HUDEP-2 (cell line): ENCODE results near the gene LENG9.
"Not testable (repeated sequence)": the region's sequence is repeated elsewhere in the genome, so short reads cannot be mapped to it uniquely, and the experiment has no call there.

Experiments
- DNase-seq, 76 experiments: peaks; one replicate each; lab custom pipeline; 2025; ENCODE audit not compliant: unreplicated experiment in 76 of 76; lab: John Stamatoyannopoulos, UW

The LENG9 gene

GRCh38 chr19:54480051-54480450, 16.5 kb upstream of the LENG9 start:
- DNase-seq, result no peak

GRCh38 chr19:54478677-54479266, 15.2 kb upstream of the LENG9 start:
- DNase-seq, result peak in 8 of 76 experiments; percentile 7 to 27 (median 15)

GRCh38 chr19:54477650-54478049, 14.1 kb upstream of the LENG9 start:
- no peak for DNase-seq

GRCh38 chr19:54475706-54476105, 12.1 kb upstream of the LENG9 start:
- no peak for DNase-seq

DNA sequence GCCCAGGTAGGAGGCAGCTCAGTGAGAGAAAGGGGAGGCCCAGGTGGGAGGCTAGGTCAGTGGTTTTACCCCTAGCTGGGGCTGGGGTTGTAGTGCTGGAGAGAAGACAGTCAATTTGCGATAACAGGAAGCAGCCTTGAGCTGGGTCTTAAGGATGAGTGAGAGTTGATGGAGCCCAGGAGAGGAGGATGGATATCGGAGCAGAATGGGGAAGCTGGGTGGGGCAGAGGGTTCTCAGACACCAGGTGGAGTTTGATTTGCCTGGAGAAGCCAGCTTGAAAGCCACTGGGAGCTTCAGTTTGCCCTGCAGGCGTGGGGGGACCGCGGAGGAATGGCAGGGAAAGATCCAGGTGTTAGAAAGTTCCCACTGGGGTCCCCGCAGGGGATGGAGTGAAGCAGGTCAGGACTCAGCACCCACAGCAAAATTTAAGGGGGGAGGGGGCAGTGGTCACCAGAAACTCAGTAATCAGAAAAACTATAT, 10.4 kb upstream of the LENG9 start:
- no peak for DNase-seq

- DNase-seq, result peak in 1 of 76 experiments; percentile 13
Observed at GRCh38 chr19:54473071-54473891, 9.7 kb upstream of the LENG9 start, which contains the start of gene CDC42EP5. Gene CDC42EP5 (minus strand): TSS chr19:54473296. CDS start chr19:54465547, 7,749 bp downstream.

DNA sequence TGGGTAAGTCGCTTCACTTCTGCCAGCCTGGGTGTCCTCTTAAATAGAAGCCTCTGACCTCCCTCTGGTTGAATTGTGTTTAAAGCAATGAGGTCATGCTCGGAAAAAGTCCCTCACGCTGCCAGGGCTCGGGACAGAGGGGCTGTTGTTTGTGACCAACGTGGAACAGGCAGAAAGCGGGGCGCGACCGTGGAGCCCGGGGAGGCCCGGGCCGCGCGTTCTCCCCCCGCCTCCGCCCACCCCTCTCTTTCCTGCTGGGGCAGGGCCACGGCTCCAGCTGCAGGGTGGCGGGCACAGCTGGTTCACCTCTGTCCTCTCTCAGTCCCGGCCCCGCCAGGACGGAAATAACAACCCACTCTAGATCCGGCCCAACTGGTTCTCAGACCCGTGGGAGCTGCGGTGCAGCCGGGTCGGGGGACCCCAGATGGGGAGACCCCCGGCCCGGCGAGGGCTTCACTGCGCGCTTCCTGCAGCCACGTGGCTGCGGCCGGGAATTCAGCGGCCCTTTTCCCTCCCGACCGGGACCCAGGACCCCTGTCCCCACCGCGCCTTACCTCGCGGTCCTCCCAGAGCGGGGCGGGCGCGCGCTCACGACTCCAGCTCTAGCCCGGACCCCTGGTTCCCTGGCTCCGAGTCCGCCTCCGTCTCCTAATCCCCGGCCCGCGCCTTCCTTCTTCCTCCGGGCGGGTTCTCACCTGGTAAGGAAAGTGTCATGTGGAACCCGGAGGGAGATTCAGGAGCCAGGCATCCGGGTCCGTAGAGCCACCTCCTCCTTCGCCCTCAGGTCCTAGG, 7.6 kb upstream of the LENG9 start:
- DNase-seq, result peak in 1 of 76 experiments; percentile 21

DNA sequence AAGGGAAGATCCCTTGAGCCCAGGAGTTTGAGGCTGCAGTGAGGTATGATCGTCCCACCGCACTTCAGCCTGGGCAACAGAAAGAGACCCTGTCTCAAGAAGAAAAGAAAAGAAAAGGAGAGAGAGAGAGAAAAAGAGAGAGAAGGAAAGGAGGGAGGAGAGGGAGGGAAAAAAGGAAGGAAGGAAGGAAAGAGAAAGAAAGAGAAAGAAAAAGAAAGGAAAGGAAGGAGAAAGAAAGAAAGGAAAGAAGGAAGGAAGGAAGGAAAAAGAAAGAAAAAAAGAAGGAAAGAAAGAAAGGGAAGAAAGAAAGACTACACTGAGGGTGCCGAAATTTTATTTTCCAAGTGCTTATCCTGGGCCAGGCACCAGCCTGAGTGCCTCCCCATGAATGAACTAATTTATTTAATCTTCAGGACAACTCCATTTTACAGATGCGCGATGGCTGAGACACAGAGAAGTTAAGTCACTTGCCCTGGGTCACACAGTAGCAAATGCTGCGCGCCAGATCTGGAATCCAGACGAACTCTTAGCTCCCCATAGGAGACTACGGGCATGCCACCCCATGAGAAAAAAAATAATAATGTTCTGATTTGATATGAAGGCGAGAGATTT, 6.8 kb upstream of the LENG9 start:
- DNase-seq, result no peak

DNA sequence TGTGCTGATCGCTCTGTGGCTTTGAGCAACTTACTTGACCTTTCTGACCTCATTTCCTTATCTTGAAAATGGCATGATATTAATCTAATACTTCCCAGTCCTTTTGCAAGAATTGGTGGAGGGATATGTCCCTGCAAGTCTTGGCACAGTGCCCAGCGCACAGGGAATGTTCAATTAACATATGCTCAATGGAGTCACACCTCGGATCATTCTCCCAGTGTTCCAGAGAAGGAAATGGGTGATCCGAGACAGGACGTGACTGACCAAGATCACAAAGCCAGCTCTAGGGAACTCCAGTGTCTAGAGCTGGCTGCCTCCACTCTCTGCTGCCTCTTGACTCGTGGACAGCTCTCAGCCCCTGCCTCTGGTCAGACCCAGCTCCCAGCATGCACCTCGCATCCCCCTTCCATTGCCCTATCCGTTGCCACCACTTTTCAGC, 5.9 kb upstream of the LENG9 start:
- no peak for DNase-seq

DNA sequence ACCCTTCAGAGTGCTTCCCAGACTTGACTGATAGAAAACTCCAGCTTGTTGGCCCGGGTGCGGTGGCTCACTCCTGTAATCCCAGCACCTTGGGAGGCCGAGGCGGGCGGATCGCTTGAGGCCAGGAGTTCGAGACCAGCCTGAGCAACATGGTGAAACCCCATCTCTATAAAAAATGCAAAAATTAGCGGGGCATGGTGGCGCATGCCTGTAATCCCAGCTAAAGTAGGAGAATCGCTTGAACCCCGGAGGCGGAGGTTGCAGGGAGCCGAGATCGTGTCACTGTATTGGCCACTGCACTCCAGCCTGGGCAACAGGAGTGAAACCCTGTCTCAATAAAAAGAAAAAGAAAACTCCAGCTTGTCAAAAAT, 2.5 kb upstream of the LENG9 start:
- not testable (repeated sequence) for DNase-seq

- DNase-seq, result peak in 33 of 76 experiments; percentile 30 to 76 (median 48)
Observed at GRCh38 chr19:54465426-54466109, 2.0 kb upstream of the LENG9 start.

DNA sequence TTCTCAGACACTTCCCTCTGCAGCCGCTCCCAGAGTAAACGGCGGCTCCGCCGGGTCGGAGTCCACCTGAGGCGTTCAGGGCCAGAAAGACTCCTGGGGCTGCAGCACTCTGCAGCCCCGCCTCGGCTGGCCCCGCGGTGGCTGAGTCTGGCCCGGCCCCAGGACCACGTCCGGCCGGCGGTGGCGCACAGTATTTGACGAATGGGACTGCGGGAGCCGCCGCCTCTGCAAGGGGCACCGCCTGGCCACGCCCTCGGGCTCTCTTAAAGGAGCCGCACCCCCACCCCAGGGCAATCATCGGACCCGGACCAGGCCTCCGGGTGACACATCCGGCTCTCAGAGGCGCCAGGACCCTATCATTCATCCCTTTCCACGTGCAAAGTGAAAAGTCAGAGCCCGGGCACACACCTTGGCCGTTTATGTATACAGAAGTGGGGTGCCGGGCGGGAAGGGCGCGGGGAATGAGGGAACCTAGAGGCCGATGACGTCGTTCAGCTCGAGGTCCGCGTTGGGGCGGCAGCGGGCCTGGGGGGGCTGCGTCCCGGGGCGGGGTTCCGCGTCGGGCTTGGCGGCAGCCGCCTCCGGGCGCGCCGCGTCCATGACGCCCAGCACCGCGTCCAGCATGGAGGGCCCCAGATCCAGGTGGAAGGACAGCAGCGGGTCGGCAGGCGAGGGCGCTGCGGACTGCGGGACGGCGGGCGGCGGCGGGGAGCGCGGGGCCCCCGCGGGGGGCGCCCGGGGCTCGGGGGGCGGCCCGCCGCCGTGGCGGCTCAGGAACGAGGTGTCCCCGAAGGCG, 1.2 kb upstream of the LENG9 start:
- peak; percentile 58 to 99 (median 96) for DNase-seq

GRCh38 chr19:54464044-54464629, 559 bp upstream of the LENG9 start:
- peak in 74 of 76 experiments; percentile 83 to 99 (median 97) for DNase-seq

DNA sequence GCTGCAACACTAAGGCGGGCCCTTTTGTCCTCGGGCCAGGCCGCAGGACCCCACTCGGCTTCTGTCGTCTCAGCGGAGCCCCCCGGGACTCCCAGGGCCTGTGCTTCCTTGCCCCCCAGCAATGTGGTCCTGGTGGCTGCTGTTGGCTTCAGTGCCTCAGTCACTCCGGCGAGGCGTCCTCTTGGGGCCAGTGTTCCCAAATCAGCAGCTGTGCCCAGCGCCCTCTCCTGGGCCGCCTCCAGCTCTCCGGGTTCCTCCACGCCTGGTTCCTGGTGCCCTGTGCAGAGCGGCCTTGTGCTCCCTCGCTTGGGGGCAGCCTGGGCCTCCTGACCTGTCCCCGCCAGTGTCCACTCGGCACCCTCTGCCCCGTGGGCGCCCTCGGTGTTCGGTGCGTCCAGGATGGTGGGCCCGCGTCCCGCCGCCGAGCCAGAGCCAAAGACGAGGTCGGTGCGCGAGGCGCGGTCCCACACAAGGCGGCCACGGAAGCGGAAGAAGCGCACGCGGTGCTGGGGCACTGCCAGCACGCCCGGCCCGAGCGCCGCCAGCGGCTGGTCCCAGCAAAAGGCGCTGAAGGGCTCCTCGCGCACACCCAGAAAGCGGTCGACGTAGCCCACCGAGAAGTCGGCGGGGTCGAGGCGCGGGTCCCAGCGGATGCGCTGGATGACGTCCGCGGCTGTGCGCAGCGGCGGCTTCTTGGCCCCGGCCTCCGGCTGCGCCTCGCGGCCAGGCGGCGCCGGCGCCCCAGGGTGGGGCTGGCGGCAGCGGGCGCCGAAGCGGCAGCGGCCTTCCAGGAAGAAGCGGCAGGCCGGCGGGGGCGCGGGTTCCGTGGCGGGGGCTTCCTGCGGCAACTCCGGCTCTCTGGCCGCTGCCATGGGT, 685 bp downstream of the LENG9 start:
- peak in 69 of 76 experiments; percentile 33 to 92 (median 73) for DNase-seq

GRCh38 chr19:54462047-54462654, 1.4 kb downstream of the LENG9 start:
- DNase-seq, result peak in 13 of 76 experiments; percentile 10 to 74 (median 49)

DNA sequence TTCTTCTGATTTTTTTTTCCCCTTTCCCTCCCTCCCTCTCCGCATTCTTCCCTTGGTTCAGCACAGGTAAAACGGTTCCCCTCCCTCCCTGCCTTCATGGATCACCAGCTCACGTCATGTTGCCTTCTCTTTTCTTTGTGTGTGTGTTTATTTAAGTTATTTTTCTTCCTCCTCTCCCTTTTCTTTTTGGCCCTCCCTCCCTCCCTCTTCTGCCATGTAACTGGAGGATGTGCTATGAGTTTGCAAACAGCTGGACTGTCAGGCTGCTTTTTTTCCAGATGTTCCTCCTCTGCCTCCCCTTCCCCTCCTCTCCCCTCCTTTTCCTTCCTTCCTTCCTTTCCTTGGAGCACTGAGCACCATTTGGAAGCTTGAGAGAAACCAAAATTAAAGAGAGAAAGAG, 2.0 kb downstream of the LENG9 start:
- DNase-seq, result no peak

DNA sequence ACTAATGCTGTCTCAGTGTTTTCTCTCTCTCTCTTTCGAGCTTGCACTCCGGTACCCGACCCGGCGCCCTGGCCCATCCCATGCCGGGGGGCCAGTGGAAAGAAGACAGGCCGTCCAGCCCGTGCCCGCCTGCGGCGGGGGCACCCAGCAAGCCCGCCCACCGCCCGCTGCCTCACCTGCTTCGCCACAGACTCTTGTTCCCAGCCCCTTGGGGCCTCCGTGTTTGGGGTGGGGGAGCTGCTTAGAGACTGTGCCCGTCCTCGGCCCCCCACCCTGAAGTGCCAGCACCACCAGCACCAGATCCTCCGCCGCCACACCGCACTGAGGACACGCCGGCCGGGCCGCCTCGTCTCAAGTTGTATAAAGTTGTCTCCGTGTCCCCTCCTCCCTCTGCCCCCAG, 2.4 kb downstream of the LENG9 start:
- DNase-seq, result no peak
